SK-N-MC (cell line): ENCODE results near the gene ANKRD33B.

Experiments used
- EZH2 ChIP-seq: fragments of 200-600 bp; sonication (generic); IDR thresholded peaks from one replicate; pipeline ENCODE4 v1.6.1; 2017; ENCODE audit warnings: antibody characterized with exemption
- FOXP2 ChIP-seq: optimal IDR thresholded peaks from 2 replicates; pipeline ENCODE3; 2011; ENCODE audit warnings: mild to moderate bottlenecking, moderate library complexity; ENCODE audit not compliant: insufficient read depth; ENCODE audit errors: extremely low read length, control extremely low read depth
- POLR2AphosphoS5 ChIP-seq: IDR thresholded peaks from 2 replicates; pipeline ENCODE4 v1.6.1; 2012; ENCODE audit warnings: mild to moderate bottlenecking, low read depth, low read length, borderline replicate concordance

DNA sequence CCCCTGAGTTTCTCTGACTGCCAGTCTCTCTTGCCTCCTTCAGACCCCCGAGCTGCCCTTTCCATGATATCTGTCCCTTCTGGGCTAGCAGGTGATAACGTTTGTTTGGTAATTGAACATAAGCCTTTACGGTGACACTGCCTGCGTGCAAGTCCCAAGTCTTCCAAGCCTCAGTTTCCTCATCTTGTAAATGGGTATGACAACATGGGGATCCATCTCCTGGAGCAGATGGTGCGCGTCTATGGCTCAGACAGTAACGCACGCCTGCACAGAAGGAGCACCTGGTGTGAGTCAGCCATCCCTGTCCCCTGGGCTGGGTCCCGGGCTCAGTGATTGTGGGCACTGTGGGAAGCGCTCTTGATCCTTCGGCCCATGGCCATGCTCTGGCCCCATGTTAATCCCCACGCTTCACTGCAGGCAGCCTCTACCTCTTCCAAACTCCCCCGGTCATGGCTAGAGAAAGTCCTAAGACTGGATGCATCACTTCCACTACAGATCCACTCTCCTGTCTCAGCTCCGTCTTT is 111.4 kb downstream of the ANKRD33B start:
- no peak for TF ChIP-seq POLR2AphosphoS5
- TF ChIP-seq EZH2, result no peak
- no peak for TF ChIP-seq FOXP2
